CD4-positive, alpha-beta T cell treated with Interleukin-6 at 100 ng/mL for 8 hours (primary cell): ENCODE results near the gene ZBTB16.
"Not testable (repeated sequence)": the region's sequence is repeated elsewhere in the genome, so short reads cannot be mapped to it uniquely, and the experiment has no call there.

Experiments used
- DNase-seq: peaks from one replicate; pipeline ENCODE4 v3.0.0-alpha.2; 2020; ENCODE audit warnings: mixed read lengths, low spot score

The ZBTB16 gene

GRCh38 chr11:114044042-114044871 lies 15.3 kb upstream of the ZBTB16 start:
- DNase-seq, result no peak

GRCh38 chr11:114047327-114047726 lies 12.2 kb upstream of the ZBTB16 start:
- no peak for DNase-seq

DNA sequence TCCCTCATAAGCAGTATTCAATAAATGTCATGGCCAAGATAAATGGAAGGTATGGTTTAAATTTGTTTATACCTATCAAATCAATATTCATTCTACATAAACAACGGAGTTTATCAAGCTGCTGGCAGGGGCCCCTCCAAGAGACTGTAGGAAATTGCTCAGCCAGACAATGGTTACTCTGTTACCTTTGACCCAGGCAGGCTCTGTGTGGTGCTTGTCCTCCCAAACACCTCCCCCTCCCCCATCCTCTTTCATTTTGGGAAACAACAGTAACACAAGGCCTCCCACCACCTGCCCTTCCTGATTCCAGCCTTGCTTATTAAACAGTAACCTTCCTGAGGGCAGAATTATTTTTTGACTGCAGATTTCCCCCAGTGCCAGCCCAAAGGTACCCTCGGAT lies 10.5 kb upstream of the ZBTB16 start:
- DNase-seq, result no peak

DNA sequence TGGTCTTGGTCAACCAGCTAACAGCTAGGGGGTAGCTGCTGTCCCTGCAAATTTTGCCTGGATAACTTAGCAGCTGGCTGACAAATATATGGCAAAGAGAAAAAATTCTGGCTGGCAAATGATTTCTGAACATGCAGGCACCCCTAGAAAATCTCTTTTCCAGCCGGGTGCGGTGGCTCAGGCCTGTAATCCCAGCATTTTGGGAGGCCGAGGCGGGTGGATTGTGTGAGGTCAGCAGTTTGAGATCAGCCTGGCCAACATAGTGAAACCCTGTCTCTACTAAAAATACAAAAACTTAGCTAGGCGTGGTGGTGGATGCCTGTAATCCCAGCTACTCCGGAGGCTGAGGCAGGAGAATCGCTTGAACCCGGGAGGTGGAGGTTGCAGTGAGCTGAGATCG lies 9.7 kb upstream of the ZBTB16 start:
- not testable (repeated sequence) for DNase-seq

DNA sequence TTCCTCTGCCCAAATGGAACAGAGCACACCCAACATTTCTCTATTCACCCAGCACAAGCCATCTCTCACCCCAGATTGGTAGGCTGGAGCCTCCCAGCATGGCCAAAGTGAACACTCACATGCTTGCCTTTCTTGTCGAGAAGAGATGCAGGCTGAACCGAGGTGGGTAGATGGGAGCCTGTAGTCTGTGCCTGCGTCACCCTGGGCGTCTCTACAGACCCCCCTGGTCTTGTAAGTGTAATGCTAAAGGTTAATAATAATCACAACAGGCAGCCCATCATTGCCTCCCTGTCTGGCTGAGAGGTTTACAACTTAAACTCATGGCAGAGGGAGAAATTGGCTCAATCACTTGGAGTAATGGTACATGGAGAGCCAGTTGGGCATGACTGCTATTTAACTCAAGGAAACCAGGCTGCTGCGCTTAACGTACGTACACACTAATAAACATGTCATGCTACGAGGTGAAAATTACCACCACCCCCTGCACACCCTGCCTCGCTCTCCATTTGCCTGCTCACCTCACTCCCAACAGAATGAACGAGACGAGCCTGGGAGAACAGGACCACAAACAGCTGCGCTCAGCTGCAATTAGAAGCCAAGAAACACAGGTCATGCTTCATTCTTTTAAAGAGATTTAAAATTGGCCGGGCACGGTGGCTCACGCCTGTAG lies 9.1 kb upstream of the ZBTB16 start:
- DNase-seq, result no peak

- no peak for DNase-seq
Measured at GRCh38 chr11:114051558-114051957, 8.0 kb upstream of the ZBTB16 start.

DNA sequence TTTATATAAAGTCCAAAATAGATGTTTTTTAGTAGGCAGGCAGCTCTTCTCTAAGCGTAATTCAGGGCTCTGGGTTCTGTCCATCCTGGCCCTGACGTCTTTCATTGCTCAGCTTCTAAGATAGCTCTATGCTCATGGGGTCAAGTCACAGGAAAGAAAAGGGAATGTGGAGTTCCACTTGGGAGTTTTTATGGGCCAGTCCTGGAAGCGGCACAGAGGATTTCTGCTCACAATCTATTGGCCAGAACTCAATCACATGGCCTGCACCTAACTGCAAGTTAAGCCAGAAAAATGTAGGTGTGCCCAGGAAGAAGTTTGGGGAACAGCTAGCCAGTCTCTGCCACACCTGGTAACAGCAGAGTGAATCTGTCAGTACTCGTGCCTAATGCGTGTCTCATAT lies 7.4 kb upstream of the ZBTB16 start:
- no peak for DNase-seq

GRCh38 chr11:114053406-114053805 lies 6.1 kb upstream of the ZBTB16 start:
- no peak for DNase-seq

- no peak for DNase-seq
Measured at GRCh38 chr11:114054806-114055205, 4.7 kb upstream of the ZBTB16 start.

- DNase-seq, result no peak
Measured at GRCh38 chr11:114056409-114056808, 3.1 kb upstream of the ZBTB16 start.

GRCh38 chr11:114057147-114057546 lies 2.4 kb upstream of the ZBTB16 start:
- DNase-seq, result no peak

DNA sequence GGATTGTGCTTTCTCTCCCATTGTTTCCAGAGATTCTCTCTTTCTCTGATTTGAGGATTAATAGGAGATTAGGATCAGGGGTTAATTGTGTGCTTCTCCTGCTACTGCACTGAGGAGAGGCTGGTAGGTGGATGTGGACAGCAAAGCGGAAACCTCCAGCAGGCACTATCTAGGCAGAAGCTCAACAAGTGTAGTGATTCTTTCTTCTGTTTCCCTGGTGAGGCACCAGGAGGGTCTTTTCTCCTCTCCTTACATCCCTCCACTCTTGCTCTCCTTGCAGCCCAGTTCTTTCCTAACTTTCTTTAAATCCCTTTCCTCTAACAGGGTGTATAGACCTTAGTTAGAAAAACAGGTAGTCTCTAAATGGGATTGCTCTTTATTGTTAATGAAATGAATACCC lies 1.9 kb upstream of the ZBTB16 start:
- no peak for DNase-seq

GRCh38 chr11:114058026-114058706 lies 1.3 kb upstream of the ZBTB16 start:
- DNase-seq, result no peak

GRCh38 chr11:114058871-114059277 lies 637 bp upstream of the ZBTB16 start:
- DNase-seq, result no peak

DNA sequence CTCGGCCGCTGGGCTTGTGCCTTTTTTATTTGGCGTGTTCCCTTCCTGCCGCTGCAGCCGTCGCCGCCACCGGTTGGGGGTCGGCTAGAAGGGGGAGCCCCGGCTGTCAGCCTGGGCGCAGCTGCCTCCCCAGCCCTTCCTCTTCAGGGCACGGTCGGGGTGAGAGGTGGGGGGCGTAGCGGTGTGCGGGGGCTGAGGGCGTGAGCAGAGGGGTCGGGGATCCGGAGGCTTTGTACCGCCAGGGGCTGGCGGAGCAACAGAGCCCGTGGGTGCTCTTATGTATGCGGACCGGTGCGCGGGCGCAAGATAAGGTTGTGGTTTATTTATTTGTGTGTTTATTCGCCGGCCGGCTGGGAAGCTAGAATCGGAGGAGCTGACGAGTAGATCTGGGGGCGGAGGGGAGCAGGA lies 477 bp downstream of the ZBTB16 start:
- DNase-seq, result no peak

DNA sequence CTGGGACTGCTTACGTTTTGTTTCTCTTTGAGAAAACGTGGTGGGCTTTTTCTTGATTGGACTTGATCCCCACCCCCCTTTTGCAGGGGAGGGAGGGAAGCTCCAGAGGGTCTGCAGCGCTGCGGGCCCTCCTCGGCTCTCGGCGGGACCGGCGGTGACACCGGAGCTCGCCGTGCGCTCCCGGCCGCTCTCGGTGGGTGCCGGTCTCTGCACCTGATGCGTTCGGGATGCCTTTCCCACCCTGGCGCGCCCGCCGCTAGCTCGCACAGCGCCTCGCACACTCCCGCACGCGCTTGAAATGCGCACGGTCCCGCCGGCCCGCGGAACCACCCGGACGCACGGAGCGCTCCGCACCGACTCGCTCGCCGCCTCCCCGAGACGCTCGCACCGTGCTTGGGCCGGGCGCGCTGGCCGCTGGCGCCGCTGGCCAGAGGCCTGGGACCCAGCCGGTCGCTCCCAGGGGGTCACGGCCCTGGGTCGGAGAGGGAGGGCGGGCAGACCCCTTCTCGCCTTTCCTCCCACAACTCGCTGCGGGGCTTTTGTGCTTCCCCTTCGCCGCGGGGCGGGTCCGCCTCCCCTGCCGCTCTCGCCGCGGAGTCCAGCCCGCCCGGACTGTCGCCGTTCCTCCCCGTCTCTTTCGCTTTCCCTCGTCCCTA lies 1.0 kb downstream of the ZBTB16 start:
- no peak for DNase-seq

- DNase-seq, result no peak
Measured at GRCh38 chr11:114061048-114061680, 1.7 kb downstream of the ZBTB16 start.

- no peak for DNase-seq
Measured at GRCh38 chr11:114061681-114062049, 2.2 kb downstream of the ZBTB16 start.

DNA sequence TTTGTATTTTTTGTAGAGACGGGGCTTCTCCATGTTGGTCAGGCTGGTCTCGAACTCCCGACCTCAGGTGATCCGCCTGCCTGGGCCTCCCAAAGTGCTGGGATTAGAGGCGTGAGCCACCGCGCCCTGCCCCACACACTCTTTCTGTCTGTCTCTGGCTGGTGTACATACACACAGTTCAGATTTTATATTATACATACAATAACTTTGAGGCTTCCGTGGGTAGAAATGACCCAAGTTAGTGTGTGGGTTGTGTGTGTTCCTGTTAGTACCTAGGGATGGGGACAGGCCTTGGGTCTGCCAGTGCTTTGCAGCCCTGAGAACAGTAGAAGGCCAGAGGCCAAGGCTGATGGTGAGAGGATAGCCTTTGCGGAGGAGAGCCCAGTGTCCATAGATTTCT lies 2.8 kb downstream of the ZBTB16 start:
- DNase-seq, result no peak

GRCh38 chr11:114063149-114063828 lies 3.8 kb downstream of the ZBTB16 start:
- DNase-seq, result no peak

DNA sequence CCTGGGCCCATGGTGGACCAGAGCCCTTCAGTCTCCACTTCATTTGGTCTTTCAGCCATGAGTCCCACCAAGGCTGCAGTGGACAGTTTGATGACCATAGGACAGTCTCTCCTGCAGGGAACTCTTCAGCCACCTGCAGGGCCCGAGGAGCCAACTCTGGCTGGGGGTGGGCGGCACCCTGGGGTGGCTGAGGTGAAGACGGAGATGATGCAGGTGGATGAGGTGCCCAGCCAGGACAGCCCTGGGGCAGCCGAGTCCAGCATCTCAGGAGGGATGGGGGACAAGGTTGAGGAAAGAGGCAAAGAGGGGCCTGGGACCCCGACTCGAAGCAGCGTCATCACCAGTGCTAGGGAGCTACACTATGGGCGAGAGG lies 4.3 kb downstream of the ZBTB16 start:
- DNase-seq, result no peak

GRCh38 chr11:114064216-114064615 lies 4.7 kb downstream of the ZBTB16 start:
- no peak for DNase-seq
